Measurements from ENCODE around the gene AKAP9. TPM values are rescaled to one million over a fixed set of nuclear protein-coding genes. Genes with fewer than 3 reads are reported as not detected.
"Not testable (repeated sequence)": the region's sequence is repeated elsewhere in the genome, so short reads cannot be mapped to it uniquely, and the experiment has no call there.

AKAP9 gene
- 75.4 TPM for total RNA-seq

DNA sequence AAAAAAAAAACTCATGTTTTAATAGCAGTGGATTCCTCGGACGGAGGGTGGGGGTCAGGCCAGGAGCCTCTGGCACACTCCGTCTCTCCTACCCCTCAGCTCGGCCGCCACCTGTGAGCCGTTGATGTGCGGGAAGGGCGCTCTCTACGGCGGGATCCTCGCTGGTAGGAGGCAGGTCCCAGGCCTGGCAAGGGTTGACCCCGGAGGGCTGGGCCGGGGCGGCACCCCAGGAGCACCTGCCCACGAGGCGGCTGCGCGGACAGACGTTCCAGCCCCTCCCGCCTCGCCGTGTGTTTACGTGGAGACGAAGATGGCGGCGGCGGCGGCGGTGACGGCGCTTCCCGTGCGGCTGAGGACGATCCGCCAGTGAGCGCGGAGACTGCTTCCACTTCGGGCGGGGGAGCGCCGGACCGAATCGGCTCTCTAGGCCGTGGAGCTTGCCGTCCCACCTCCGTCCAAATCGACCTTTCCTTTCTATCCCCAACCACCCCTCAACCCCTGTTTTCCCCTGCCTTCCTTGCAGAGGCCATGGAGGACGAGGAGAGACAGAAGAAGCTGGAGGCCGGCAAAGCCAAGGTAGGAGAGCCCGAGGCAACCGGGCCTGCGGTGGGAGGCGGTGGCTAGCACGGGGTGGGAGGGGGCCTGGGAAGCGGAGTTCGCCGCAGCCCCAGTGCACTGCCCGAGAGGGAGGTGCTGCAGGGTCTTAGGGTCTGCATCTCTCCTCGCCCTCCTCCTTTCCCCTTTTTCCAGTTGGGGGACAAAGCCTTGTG, at the start of gene AKAP9:
Gene AKAP9 (plus strand): TSS at position 291 of the 770 bp plus-strand sequence. CDS start 238 bp downstream, at position 529.
- Histone ChIP-seq H3K27me3 (no peaks in the 10 kb centered on the region), H3K4me3 (peak within 1 kb of the TSS; percentile 62 to 72), H3K36me3 (no peaks in the 10 kb centered on the region), H3K4me1 (peaks cover 31% of the 10 kb centered on the region), H3K9me3 (no peaks in the 10 kb centered on the region), H3K27ac (peak within 1 kb of the TSS; percentile 95)
- peak in 1 of 2 donors; percentile 89 for DNase-seq (ENCODE audit: extremely low spot score in 2 of 2)
- TF ChIP-seq POLR2A (IDR thresholded peaks at IDR 0.05) (peak in 1 of 2 donors; percentile 62), POLR2AphosphoS5 (IDR thresholded peaks at IDR 0.05; ENCODE audit: insufficient read depth in 1 of 2, low read depth in 1 of 2) (peak; percentile 73 to 89)
- TF ChIP-seq, protein P1, sequence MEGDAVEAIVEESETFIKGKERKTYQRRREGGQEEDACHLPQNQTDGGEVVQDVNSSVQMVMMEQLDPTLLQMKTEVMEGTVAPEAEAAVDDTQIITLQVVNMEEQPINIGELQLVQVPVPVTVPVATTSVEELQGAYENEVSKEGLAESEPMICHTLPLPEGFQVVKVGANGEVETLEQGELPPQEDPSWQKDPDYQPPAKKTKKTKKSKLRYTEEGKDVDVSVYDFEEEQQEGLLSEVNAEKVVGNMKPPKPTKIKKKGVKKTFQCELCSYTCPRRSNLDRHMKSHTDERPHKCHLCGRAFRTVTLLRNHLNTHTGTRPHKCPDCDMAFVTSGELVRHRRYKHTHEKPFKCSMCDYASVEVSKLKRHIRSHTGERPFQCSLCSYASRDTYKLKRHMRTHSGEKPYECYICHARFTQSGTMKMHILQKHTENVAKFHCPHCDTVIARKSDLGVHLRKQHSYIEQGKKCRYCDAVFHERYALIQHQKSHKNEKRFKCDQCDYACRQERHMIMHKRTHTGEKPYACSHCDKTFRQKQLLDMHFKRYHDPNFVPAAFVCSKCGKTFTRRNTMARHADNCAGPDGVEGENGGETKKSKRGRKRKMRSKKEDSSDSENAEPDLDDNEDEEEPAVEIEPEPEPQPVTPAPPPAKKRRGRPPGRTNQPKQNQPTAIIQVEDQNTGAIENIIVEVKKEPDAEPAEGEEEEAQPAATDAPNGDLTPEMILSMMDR (IDR thresholded peaks at IDR 0.05) = no peak
- intact Hi-C loops (cut with DNase I) = no loop called here

DNA sequence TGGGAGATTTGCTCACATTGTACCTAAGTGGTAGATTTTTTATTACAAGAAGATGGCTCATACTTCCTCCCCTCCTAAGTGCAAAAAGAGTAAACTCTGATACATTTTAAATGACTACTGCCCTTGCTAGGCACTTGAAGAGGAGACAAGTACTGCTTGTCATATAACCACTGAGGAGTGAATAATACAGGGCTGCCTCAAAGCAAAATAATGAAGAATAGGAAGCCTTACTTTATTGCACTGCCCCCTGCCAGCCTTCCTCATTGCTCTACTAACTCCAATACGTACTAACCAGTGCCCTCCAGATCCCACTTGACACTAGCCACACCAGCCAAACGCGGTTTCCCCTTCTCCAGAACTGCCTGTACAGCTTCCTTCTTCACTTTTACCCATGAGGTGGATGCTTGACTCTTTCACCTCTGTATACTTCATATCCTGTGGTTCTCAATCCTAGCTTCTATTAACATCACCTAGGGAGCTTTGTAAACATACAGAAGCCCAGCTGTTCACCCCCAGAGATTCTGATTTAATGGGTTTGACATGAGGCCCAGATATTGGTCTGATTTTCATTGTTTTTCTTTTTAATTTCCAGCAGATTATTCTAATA, 48.5 kb upstream of the AKAP9 start:
- Histone ChIP-seq H3K9me3 (no peaks in the 10 kb centered on the region), H3K36me3 (no peaks in the 10 kb centered on the region), H3K27ac (no peak overlapping the region), H3K27me3 (no peaks in the 10 kb centered on the region), H3K4me3 (no peak overlapping the region), H3K4me1 (no peaks in the 10 kb centered on the region)
- intact Hi-C loops (cut with DNase I) = no loop called here
- TF ChIP-seq POLR2A (IDR thresholded peaks at IDR 0.05) (no peak), POLR2AphosphoS5 (IDR thresholded peaks at IDR 0.05; ENCODE audit: insufficient read depth in 1 of 2, low read depth in 1 of 2) (no peak)
- TF ChIP-seq, protein P1 (IDR thresholded peaks at IDR 0.05) = no peak
- DNase-seq (ENCODE audit: extremely low spot score in 2 of 2) = no peak

DNA sequence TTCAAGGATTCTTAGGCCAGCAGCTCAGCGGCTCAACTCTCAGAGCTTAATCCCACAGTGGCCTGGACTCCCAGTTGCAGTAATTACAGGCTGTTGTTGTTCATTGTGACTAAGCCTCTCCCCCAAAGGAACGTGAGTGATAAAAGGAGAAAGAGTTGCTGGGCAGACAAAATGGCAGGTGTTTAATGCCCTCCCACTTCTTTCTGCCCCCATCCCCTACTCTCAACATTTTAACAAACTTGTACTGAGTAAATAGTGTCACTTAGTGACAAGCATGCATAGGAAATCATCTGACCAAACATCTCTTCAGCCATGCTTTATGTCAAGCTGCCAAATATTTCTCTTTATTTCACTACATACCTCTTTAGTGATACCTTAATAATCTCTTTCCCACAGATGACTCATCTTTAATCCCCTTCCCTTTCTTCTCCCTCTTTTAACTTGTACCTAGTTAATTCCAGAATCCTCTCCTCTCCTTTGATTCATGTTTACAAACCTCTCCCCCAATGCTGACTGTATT, 47.8 kb upstream of the AKAP9 start:
- Histone ChIP-seq H3K27ac (no peak overlapping the region), H3K4me1 (no peaks in the 10 kb centered on the region), H3K9me3 (no peaks in the 10 kb centered on the region), H3K36me3 (no peaks in the 10 kb centered on the region), H3K4me3 (no peak overlapping the region), H3K27me3 (no peaks in the 10 kb centered on the region)
- DNase-seq (ENCODE audit: extremely low spot score in 2 of 2) = no peak
- intact Hi-C loops (cut with DNase I) = no loop called here
- no peak for TF ChIP-seq POLR2AphosphoS5 (IDR thresholded peaks at IDR 0.05; ENCODE audit: insufficient read depth in 1 of 2, low read depth in 1 of 2)

DNA sequence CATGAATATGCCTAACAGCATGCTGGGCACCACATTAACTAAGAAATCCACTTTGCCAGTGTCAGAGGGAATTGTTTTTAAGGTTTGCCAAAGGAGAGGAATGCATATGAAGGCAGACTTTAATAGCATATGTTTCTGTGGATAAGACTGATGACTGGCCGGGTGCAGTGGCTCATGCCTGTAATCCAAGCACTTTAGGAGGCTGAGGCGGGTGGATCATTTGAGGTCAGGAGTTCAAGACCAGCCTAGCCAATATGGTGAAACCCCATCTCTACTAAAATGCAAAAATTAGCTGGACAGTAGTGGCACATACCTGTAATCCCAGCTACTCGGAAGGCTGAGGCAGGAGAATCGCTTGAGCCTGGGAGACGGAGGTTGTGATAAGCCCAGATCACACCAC, 47.0 kb upstream of the AKAP9 start:
- H3K4me1 ChIP-seq; H3K36me3 ChIP-seq; intact Hi-C loops (cut with DNase I); H3K9me3 ChIP-seq; H3K4me3 ChIP-seq; DNase-seq (ENCODE audit: extremely low spot score in 2 of 2); H3K27ac ChIP-seq; H3K27me3 ChIP-seq: not testable (repeated sequence)

DNA sequence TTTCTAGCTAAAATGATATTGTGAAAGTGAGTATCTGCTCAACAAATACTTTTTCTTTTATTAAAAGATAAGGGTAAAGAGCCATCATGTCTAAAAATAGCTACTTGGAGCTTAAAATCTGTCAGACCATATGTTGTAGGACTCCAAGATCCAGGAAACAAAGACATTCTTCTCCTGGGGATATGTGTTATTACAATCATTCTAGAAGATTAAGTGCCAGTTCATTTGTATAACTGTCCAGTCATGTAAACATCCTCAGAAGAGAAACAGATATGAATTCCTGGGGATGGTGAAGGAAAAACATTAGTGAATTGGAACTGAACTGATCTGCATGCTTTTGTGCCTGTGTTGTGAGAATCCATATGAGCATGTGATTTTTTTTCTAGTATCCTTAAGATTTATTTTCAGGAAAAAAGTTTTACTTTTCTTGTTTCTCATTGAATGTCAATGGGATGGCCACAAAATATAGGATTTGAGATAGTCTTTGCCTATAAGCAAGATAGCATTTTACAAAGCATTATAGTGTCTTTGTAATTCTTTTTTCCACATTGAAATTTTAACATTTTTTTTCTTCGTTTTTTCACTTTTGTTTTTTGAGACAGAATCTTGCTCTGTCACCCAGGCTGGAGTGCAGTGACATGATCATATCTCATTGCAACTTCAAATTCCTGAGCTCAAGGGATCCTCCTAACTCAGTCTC, 45.7 kb upstream of the AKAP9 start:
- Histone ChIP-seq H3K27ac (no peak overlapping the region), H3K27me3 (no peaks in the 10 kb centered on the region), H3K9me3 (no peaks in the 10 kb centered on the region), H3K4me1 (no peaks in the 10 kb centered on the region), H3K4me3 (no peak overlapping the region), H3K36me3 (no peaks in the 10 kb centered on the region)
- intact Hi-C loops (cut with DNase I) = no loop called here
- DNase-seq (ENCODE audit: extremely low spot score in 2 of 2) = no peak
- TF ChIP-seq POLR2AphosphoS5 (IDR thresholded peaks at IDR 0.05; ENCODE audit: insufficient read depth in 1 of 2, low read depth in 1 of 2) = no peak
- TF ChIP-seq, protein P1 (IDR thresholded peaks at IDR 0.05) = no peak
- TF ChIP-seq POLR2A (IDR thresholded peaks at IDR 0.05) = no peak
